GM13976 (cell line): Measurements from ENCODE around the gene FARSB.
A peak's percentile ranks its signal among the peaks of the same experiment; 100 is the strongest.
"Not testable (repeated sequence)": the region's sequence is repeated elsewhere in the genome, so short reads cannot be mapped to it uniquely, and the experiment has no call there.

Source experiments
- DNase-seq: peaks from one replicate; pipeline ENCODE4 v3.0.0; 2012; ENCODE audit warnings: low spot score
- in situ Hi-C: fragments of 300-500 bp; cut with MboI; formaldehyde crosslinking; loops from one replicate; pipeline ENCODE4 v1.12.0; 2022; ENCODE audit warnings: low sequenced_read_pairs, mixed read lengths, inconsistent platforms; ENCODE audit not compliant: unreplicated experiment
- TF ChIP-seq, protein P1 (sequence below): IDR thresholded peaks from 2 replicates; pipeline ENCODE4 v1.5.1; 2012; ENCODE audit warnings: borderline replicate concordance, mild to moderate bottlenecking; ENCODE audit not compliant: insufficient read depth; ENCODE audit errors: extremely low read depth, missing control alignments, control extremely low read depth

FARSB gene

DNA sequence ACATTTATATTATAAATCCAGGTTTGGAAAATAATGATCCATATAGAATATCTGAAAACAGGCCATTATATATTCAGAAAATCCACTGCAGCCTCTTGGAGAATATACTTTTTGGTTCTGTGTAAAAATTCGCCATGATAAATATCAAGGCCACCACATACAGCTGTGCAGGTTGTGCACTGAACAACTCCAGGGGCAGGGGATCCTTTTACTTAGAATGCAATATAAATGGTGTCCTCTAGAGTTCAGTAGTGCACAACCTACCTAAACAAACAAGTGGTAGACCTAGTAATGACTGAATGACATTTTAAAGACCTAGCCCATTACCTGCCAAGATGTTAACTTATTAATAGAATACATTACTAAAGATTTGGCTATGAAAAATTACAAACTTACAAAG is 37.9 kb upstream of the FARSB start:
- in situ Hi-C loops: loop anchor here (10.0 kb wide), 1 partner anchor 211 kb away; no protein-coding TSS in a partner anchor
- TF ChIP-seq, protein P1, sequence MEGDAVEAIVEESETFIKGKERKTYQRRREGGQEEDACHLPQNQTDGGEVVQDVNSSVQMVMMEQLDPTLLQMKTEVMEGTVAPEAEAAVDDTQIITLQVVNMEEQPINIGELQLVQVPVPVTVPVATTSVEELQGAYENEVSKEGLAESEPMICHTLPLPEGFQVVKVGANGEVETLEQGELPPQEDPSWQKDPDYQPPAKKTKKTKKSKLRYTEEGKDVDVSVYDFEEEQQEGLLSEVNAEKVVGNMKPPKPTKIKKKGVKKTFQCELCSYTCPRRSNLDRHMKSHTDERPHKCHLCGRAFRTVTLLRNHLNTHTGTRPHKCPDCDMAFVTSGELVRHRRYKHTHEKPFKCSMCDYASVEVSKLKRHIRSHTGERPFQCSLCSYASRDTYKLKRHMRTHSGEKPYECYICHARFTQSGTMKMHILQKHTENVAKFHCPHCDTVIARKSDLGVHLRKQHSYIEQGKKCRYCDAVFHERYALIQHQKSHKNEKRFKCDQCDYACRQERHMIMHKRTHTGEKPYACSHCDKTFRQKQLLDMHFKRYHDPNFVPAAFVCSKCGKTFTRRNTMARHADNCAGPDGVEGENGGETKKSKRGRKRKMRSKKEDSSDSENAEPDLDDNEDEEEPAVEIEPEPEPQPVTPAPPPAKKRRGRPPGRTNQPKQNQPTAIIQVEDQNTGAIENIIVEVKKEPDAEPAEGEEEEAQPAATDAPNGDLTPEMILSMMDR: no peak
- DNase-seq: no peak

DNA sequence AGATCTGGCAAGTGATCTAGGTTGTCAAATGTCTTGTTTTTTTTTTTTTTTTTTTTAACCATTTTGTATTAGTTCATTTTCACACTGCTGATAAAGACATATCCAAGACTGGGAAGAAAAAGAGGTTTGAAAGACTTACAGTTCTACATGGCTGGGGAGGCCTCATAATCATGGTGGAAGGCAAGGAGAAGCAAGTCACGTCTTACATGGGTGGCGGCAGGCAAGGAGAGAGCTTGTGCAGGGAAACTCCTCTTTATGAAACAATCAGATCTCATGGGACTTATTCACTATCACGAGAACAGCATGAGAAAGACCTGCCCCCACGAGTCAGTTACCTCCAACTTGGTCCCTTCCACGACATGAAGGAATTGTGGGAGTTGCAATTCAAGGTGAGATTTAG is 37.5 kb upstream of the FARSB start:
- not testable (repeated sequence) for DNase-seq
- in situ Hi-C loops: loop anchor here (10.0 kb wide), 1 partner anchor 211 kb away; no protein-coding TSS in a partner anchor

DNA sequence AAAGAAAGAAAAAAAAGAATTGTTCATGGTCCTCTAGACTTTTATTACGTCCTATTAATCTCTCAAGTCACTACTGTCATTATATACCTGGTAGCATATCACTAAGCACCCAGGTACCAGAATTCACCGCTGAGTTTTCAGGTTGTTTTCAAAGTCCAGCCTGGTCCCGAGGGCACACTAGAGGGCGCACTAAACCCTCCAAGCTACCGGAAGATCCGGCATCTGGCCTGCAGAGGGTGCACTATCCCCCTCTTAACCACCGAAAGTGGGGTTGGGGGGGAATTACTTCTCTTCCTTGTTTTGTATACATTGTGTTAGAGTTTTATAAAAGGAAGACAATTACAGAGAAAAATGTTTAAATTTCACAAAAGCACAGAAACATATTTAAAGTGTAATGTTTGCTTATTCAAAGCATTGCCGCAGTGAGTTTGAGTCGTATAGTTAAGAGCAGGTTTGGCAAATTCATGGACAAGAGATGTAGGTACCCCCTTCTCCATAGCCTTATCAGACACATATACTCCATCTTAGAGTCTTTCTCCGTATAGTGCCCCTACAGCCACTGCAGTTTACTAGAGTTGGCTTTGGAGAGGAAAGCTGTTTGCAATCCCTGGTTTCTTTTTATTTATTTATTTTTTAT is 34.8 kb upstream of the FARSB start:
- TF ChIP-seq, protein P1: peak; percentile 96
- in situ Hi-C loops: loop anchor here (10.0 kb wide), 1 partner anchor 214 kb away; no protein-coding TSS in a partner anchor
- peak; percentile 85 for DNase-seq

DNA sequence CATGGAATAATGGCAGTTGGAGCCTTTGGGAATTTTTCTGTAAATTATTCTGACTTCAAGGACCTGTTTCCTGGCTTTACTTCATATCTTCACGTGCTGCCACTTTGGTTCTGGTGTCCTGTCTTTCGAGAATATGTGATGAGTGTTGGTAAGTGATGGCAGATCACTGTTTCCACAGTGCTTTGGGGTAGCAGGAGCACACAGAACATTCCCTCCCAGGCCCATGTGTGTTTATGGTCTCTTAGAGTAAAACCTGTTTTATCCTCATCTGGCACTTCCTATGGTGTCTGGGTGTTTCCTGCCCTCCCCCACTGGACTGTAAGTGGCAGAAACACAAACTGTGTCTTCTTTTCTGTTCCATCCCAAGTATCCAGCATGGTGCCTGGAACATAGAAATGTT is 33.4 kb upstream of the FARSB start:
- TF ChIP-seq, protein P1: no peak
- in situ Hi-C loops: no loop called here
- DNase-seq: no peak

DNA sequence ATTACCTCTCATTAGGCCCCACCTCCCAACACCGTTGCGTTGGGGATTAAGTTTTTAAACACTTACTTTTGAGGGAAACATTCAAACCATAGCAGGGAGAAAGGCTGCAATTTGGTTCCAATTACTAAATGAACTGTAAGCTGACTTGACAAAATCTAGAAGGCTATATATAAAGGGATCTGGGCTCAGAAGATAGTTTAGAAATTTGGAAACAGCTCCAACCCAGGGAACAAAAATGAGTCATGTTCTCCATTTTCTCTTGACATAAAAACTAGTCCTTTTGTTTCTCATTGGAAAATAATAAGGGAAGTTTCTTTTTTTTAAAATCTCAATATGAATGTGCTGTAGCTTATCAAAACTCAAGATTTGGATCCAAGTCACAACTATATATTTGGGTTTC is 33.0 kb upstream of the FARSB start:
- in situ Hi-C loops: no loop called here

DNA sequence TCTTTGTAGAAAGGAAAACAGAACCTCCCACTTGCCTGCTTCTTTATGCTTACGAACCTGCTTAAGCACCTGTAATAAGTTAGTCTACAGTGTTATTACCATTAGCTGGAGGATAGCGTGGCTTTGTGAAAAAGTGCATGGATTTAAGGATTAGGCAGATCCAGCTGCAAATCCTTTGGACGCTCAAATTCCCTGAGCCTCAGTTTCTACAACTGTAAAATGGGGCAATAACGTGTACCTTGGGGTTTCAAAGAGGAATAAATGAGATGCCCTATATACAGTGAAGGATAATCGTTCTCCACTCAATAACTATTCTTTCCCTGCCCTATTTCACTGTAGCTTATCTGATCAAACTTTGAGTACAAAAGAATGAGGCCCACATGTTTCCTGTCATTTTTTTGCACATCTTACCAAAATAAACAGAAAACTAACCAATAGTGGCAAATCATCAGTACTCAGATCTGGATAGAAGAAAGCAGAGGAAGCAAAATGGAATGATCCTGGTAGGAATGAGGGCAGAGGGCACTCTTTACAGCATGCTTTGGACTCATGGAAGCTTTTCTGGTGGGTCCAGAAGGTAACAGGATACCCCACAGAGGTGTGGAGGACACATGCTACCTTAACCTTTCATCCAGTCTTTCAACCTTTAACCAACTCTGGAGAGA is 30.3 kb upstream of the FARSB start:
- DNase-seq: no peak
- TF ChIP-seq, protein P1: no peak
- in situ Hi-C loops: no loop called here

More for the DNA sequence above, 33.0 kb upstream of the FARSB start:
- no peak for DNase-seq
- TF ChIP-seq, protein P1: no peak

DNA sequence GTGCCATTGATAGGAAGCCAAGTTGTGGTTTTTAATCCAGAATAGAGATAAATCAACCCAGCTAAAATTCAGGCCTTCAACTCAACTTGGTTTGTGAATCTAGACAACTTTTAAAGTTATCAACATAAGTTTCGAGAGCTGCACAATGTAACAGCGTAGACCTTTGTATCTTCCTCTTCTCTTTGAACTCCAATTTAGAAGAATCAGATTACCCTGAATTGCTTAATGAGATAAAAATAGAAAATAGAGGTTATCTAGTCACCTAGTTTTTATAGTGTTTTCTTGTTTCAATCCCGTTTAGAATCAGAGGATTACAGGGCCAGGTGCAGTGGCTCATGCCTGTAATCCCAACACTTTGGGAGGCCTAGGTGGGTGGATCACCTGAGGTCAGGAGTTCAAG is 27.9 kb upstream of the FARSB start:
- no peak for DNase-seq
- in situ Hi-C loops: no loop called here
- TF ChIP-seq, protein P1: no peak
